Neural cell (in vitro differentiated cells): ENCODE results near the gene TNK2. TPM values are rescaled to one million over a fixed set of nuclear protein-coding genes. Genes with fewer than 3 reads are reported as not detected.
A peak's percentile ranks its signal among the peaks of the same experiment; 100 is the strongest.

ENCODE experiments used
- H2AFZ ChIP-seq: fragments of 200-600, 300-800 bp; sonication (generic), shearing (Covaris generic); 2 replicates; pipeline ENCODE4 v1.6.0; 2014; ENCODE audit warnings: low read depth, mild to moderate bottlenecking, antibody characterized with exemption, low read length, moderate library complexity
- H3F3A ChIP-seq: fragments of 200-600 bp; shearing (Covaris generic); 2 replicates; pipeline ENCODE4 v1.6.1; 2016; ENCODE audit warnings: mild to moderate bottlenecking, moderate library complexity, mixed read lengths, antibody characterized with exemption, low read length; ENCODE audit not compliant: insufficient read depth, poor library complexity, severe bottlenecking
- H3K27ac ChIP-seq: fragments of 200-600, 300-800 bp; sonication (generic), shearing (Covaris generic); 2 replicates; pipeline ENCODE4 v1.5.1; 2014; ENCODE audit warnings: mild to moderate bottlenecking, low read length, moderate library complexity
- H3K27me3 ChIP-seq: fragments of 300-800, 200-600 bp; sonication (generic), shearing (Covaris generic); 2 replicates; pipeline ENCODE4 v1.6.0; 2014; ENCODE audit warnings: mild to moderate bottlenecking, low read depth, low read length, moderate library complexity; ENCODE audit not compliant: insufficient read depth
- H3K36me3 ChIP-seq: fragments of 300-800, 200-600 bp; sonication (generic), shearing (Covaris generic); 2 replicates; pipeline ENCODE4 v1.5.1; 2014; ENCODE audit warnings: mild to moderate bottlenecking, antibody characterized with exemption, low read length, moderate library complexity; ENCODE audit not compliant: insufficient read depth
- H3K4me2 ChIP-seq: fragments of 300-800, 200-600 bp; sonication (generic), shearing (Covaris generic); 2 replicates; pipeline ENCODE4 v1.6.0; 2014; ENCODE audit warnings: mild to moderate bottlenecking, low read length
- H3K4me3 ChIP-seq: fragments of 300-800, 200-600 bp; sonication (generic), shearing (Covaris generic); 2 replicates; pipeline ENCODE4 v1.5.1; 2014; ENCODE audit warnings: mild to moderate bottlenecking, low read length, moderate library complexity
- H3K79me2 ChIP-seq: fragments of 200-600 bp; shearing (Covaris generic); replicated peaks from 2 replicates; pipeline ENCODE4 v1.6.0; 2014; ENCODE audit warnings: mild to moderate bottlenecking, low read length, moderate library complexity; ENCODE audit not compliant: insufficient read depth
- H3K9ac ChIP-seq: fragments of 300-800, 200-600 bp; sonication (generic), shearing (Covaris generic); 2 replicates; pipeline ENCODE4 v1.6.1; 2016; ENCODE audit warnings: mild to moderate bottlenecking, low read length, mixed read lengths
- H3K9me2 ChIP-seq: fragments of 200-600 bp; shearing (Covaris generic); 2 replicates; pipeline ENCODE4 v1.6.1; 2016; ENCODE audit warnings: mild to moderate bottlenecking, low read length, mixed read lengths; ENCODE audit not compliant: insufficient read depth
- H3K9me3 ChIP-seq: fragments of 200-600, 300-800 bp; sonication (generic), shearing (Covaris generic); 2 replicates; pipeline ENCODE4 v1.6.1; 2016; ENCODE audit warnings: mild to moderate bottlenecking, mixed run types, low read length, moderate library complexity, mixed read lengths
- H4K20me1 ChIP-seq: fragments of 200-600 bp; shearing (Covaris generic); 2 replicates; pipeline ENCODE4 v1.6.1; 2016; ENCODE audit warnings: mild to moderate bottlenecking, mixed run types; ENCODE audit not compliant: insufficient read depth
- CTCF ChIP-seq: fragments of 450-650 bp; IDR thresholded peaks from 2 replicates; pipeline ENCODE4 v1.5.1; 2014; ENCODE audit warnings: antibody characterized with exemption, mild to moderate bottlenecking, moderate library complexity; ENCODE audit not compliant: poor library complexity, severe bottlenecking
- EP300 ChIP-seq: fragments of 450-650 bp; conservative IDR thresholded peaks from 2 replicates; pipeline ENCODE4 v1.6.1; 2014; ENCODE audit warnings: antibody characterized with exemption, mild to moderate bottlenecking, moderate library complexity; ENCODE audit not compliant: poor library complexity, severe bottlenecking
- EZH2 ChIP-seq: fragments of 200-600, 300-800 bp; shearing (Covaris generic), sonication (generic); IDR thresholded peaks from 2 replicates; pipeline ENCODE4 v1.6.1; 2014; ENCODE audit warnings: antibody characterized with exemption, low read length, borderline replicate concordance, mild to moderate bottlenecking; ENCODE audit not compliant: insufficient read depth, poor library complexity, severe bottlenecking
- MXI1 ChIP-seq: fragments of 450-650 bp; conservative IDR thresholded peaks from 2 replicates; pipeline ENCODE4 v1.6.1; 2014; ENCODE audit warnings: antibody characterized with exemption, mild to moderate bottlenecking; ENCODE audit not compliant: poor library complexity, severe bottlenecking
- POLR2AphosphoS5 ChIP-seq: IDR thresholded peaks from 2 replicates; pipeline ENCODE4 v1.6.1; 2012
- RAD21 ChIP-seq: fragments of 450-650 bp; conservative IDR thresholded peaks from 2 replicates; pipeline ENCODE4 v1.6.1; 2014; ENCODE audit warnings: antibody characterized with exemption, mild to moderate bottlenecking, moderate library complexity
- REST ChIP-seq: IDR thresholded peaks from 2 replicates; pipeline ENCODE4 v1.6.1; 2012; ENCODE audit warnings: borderline replicate concordance
- SMC3 ChIP-seq: fragments of 450-650 bp; conservative IDR thresholded peaks from 2 replicates; pipeline ENCODE4 v1.6.1; 2014; ENCODE audit warnings: antibody characterized with exemption, mild to moderate bottlenecking, moderate library complexity; ENCODE audit not compliant: poor library complexity
- TAF1 ChIP-seq: IDR thresholded peaks from 2 replicates; pipeline ENCODE4 v1.6.1; 2012; ENCODE audit warnings: low read depth
- polyA plus RNA-seq: library from polyadenylated mRNA; depleted of rRNA; stranded (reverse); fragments of >200 nt; gene quantifications from 2 replicates; pipeline ENCODE4 v1.2.3, GENCODE V29; 2014

The TNK2 gene
- polyA plus RNA-seq, 1 donor from 2014 or later, result 16.3 TPM

- Histone ChIP-seq H3K79me2 (peaks cover 11% of the 10 kb centered on the region), H3K9me3 (no peaks in the 10 kb centered on the region), H3K4me2 (peak overlapping the region; percentile 57), H2AFZ (no peak overlapping the region), H3K9me2 (no peaks in the 10 kb centered on the region), H3K9ac (peak overlapping the region; percentile 3), H3K36me3 (no peaks in the 10 kb centered on the region), H3K27ac (no peak overlapping the region), H3K4me3 (peak overlapping the region; percentile 85), H3K27me3 (no peaks in the 10 kb centered on the region), H4K20me1 (peaks cover 8% of the 10 kb centered on the region), H3F3A (no peaks in the 10 kb centered on the region)
- TF ChIP-seq RAD21, result no peak
- TF ChIP-seq MXI1, result no peak
- no peak for TF ChIP-seq SMC3
- no peak for TF ChIP-seq TAF1
- TF ChIP-seq EP300, result no peak
- TF ChIP-seq CTCF, result no peak
- TF ChIP-seq REST, result no peak
- TF ChIP-seq EZH2, result no peak
- no peak for TF ChIP-seq POLR2AphosphoS5
Observed at GRCh38 chr3:195906865-195907683, 1.3 kb downstream of the TNK2 start.

GRCh38 chr3:195905970-195906864 is 2.1 kb downstream of the TNK2 start:
- Histone ChIP-seq H3K27me3 (no peaks in the 10 kb centered on the region), H4K20me1 (peaks cover 8% of the 10 kb centered on the region), H3K4me2 (no peak overlapping the region), H3K27ac (no peak overlapping the region), H3K9ac (no peak overlapping the region), H3K4me3 (peak overlapping the region; percentile 85), H3F3A (no peaks in the 10 kb centered on the region), H3K9me3 (no peaks in the 10 kb centered on the region), H3K36me3 (no peaks in the 10 kb centered on the region), H3K9me2 (no peaks in the 10 kb centered on the region), H3K79me2 (peaks cover 11% of the 10 kb centered on the region), H2AFZ (no peak overlapping the region)
- TF ChIP-seq EZH2, result no peak
- TF ChIP-seq RAD21, result no peak
- TF ChIP-seq MXI1, result no peak
- TF ChIP-seq REST, result no peak
